Hematopoietic multipotent progenitor cell treated with erythropoietin and hydrocortisone succinate and interleukin-3 and kit ligand, for 15 days (in vitro differentiated cells): ENCODE results near the gene CCDC28A.
"Not testable (repeated sequence)": the region's sequence is repeated elsewhere in the genome, so short reads cannot be mapped to it uniquely, and the experiment has no call there.

Source experiments
- DNase-seq: peaks from one replicate; pipeline ENCODE4 v3.0.0-alpha.2; 2015; ENCODE audit warnings: low spot score

The CCDC28A gene

DNA sequence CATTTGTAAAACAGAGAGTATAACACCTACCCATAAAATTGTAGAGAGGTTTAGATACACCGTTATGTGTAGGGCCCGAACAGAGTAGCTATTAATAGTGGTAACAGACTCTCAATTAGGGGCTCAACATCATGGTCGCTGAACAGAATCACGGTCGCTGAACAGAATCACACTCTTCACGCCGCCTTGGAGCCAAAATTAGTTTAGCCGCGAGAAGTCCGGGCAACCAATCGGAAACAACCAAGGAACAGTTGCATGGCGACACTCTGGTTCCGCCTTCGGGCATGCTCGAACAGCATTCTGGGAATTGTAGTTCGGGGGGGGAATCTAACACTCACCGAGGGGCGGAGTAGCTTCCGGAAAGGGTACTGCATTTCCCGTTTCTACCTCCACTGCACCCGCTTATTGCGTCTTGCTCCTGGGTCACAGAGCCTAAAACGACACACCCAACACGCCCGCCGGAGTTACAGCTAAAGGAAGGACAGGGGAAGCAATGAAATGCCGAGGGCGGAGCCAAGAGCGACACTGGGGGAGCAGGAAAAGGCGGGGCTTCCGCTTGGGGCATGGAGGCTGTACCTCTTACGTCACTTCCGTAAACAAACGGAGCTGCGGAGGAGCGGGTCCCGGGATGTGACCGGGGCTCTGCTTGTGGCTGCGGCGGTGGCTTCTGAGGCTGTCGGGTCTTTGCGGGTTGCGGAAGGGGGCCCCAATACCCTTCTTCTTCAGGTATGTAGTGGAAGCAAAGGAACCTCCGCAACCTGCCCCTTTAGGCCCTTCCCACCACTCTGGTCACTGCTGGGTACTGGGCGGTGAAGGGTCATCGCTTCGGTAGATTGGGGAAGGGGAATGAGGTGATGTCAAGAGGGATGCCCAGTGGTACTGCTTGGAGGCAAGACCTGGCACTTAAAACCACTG is at the start of gene CCDC28A:
Gene CCDC28A, plus strand, starts transcription at position 593 of the 915 bp plus-strand sequence. CDS start 2,352 bp downstream, outside the sequence.
- DNase-seq = peak; percentile 98

GRCh38 chr6:138724015-138724414 is 49.6 kb upstream of the CCDC28A start:
- no peak for DNase-seq

GRCh38 chr6:138726066-138726756 is 47.4 kb upstream of the CCDC28A start:
- DNase-seq = no peak

GRCh38 chr6:138726757-138727097 is 46.8 kb upstream of the CCDC28A start:
- no peak for DNase-seq

- DNase-seq = no peak
Observed at GRCh38 chr6:138727182-138727581, 46.4 kb upstream of the CCDC28A start.

GRCh38 chr6:138728662-138729061 is 44.9 kb upstream of the CCDC28A start:
- no peak for DNase-seq

GRCh38 chr6:138730037-138730436 is 43.5 kb upstream of the CCDC28A start:
- DNase-seq = not testable (repeated sequence)

GRCh38 chr6:138734585-138734984 is 39.0 kb upstream of the CCDC28A start:
- no peak for DNase-seq

DNA sequence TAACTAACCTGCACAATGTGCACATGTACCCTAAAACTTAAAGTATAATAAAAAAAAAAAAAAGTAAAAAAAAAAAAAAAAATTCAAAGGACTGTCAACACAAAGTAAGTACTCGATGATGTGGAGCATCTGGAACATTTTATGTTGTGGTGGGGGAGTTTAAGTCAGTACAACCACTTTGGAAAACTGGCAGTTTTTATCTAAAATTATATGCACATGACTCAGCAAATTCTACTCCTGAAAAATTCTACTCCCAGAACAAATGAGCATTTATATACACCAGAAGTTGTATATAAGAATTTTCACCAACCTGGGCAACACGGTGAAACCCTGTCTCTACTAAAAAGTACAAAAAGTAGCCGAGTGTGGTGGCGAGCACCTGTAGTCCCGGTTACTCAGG is 36.9 kb upstream of the CCDC28A start:
- no peak for DNase-seq

GRCh38 chr6:138752017-138752416 is 21.6 kb upstream of the CCDC28A start:
- no peak for DNase-seq

DNA sequence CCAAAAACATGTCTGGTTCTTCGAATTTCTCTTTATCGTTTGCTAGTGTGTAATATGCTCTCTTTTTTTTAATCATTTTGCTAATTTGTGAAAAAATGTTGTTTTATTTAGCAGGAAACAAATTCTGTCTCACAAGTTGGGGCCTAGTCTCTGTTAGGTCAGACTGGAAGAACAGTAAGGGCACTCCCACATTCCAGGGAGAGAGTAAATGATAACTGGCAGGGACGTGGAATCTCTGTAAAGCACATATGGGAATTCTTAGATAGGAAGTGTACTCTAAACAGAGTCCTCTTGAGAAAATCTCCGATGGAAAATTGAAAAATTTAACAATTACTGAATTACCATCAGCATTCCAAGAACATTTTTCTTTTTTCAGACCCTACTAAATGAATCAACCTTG is 16.4 kb upstream of the CCDC28A start:
- DNase-seq = no peak

- DNase-seq = peak; percentile 28
Observed at GRCh38 chr6:138765896-138766655, 7.5 kb upstream of the CCDC28A start.

DNA sequence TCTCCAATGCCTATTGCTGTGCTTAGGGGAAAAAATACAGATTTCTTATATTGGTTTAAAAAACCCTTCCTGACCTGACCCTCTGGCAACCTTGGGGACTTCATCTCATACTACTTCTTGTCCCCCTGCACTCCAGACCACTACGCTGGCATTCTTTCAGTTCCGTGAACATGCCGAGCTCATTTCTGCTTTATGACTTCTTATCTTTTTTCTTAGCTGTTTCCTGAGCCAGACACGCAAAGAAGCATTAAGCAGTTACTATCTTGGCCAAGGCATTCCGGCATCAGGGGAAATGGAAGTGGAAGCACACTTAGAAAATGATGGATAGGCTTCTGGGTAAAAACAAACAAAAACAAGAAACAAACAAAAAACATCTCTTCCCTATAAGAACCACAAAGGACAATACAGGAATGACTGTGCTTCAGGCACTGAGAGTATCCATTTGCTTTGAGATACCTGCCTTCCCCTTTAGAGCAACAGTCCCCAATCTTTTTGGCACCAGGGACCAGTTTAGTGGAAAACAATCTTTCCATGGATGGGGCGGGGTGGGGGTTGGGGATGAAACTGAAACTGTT is 4.4 kb upstream of the CCDC28A start:
- DNase-seq = no peak

DNA sequence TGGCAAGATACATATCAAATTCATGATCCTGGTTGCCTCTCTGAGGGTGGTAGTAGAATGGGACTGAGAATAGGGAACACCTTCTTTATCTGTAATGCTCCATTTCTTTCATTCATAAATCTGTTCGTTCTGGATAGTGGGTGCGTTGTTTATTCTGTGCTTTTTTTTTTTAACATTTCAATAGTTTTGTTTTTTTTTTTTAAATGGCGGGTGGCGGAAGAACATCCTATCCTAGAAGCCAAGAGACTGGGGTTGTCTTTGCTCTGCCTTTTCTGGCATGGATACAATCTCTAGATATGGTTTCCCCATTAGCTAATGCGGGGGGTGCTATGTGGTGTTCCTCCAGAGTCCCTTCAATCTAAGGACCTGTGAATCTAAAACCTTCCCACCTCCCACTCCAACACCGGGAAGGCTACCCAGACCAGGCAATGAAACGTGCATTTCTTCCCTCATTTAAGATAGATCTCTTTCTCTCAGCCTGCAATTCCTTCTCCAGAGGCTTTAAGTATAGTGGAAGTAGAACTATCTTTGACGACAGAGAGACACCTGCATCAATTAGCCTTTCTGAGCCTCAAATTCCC is 883 bp upstream of the CCDC28A start:
- DNase-seq = no peak

DNA sequence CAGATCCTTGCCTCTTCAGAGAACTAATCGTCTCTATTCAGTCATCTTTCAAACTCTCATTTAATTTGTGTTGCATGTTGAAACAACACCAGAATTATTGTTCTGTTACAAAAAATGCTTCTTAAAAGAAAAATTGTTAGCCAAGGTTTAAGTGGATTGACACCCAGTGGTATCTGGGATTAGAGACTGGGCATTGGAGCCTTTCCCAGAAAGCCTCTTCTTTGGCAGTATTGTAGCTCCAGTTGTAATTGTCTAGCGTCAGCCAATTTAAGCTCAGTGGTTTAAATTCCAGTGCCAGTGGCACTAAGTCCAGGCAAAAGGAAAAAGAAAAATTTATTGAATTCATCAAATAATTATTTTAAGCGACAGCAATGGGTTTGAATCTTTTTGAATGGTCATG is 801 bp downstream of the CCDC28A start:
- no peak for DNase-seq

GRCh38 chr6:138776659-138777058 is 3.1 kb downstream of the CCDC28A start:
- DNase-seq = no peak

GRCh38 chr6:138778331-138778730 is 4.8 kb downstream of the CCDC28A start:
- no peak for DNase-seq

- no peak for DNase-seq
Observed at GRCh38 chr6:138782243-138782642, 8.7 kb downstream of the CCDC28A start.

GRCh38 chr6:138785079-138785478 is 11.5 kb downstream of the CCDC28A start:
- DNase-seq = no peak

- DNase-seq = no peak
Observed at GRCh38 chr6:138785980-138786379, 12.4 kb downstream of the CCDC28A start.

DNA sequence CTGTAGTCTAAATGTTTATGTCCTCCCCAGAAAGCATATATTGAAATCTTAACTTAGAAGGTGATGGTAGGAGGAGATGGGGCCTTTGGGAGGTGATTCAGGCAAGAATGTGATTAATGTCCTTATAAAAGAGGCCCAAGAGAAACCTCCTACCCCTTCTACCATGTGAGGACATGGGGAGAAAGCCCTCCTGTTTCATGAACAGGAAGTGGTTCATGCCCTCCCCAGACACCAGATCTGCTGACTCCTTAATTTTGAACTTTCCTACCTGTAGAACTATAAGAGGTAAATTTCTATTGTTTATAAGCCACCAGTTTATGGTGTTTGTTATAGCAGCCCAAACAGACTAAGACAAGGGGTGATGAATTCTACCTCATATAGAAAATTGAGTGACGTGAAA is 13.6 kb downstream of the CCDC28A start:
- DNase-seq = no peak
